Esophagus (tissue), 2 donors: ENCODE results near the gene RTKN2. TPM values are rescaled to one million over a fixed set of nuclear protein-coding genes. Genes with fewer than 3 reads are reported as not detected.

Experiments
- H3K27ac ChIP-seq, 2 donors: one replicate each; pipeline ENCODE4 v1.5.1; 2013; ENCODE audit warnings: low read depth in 2 of 2, mild to moderate bottlenecking in 2 of 2, inconsistent platforms in 1 of 2, low read length in 1 of 2, moderate library complexity in 1 of 2
- H3K27me3 ChIP-seq, 2 donors: one replicate each; pipeline ENCODE4 v1.6.1; 2013; ENCODE audit warnings: low read length in 2 of 2, control low read depth in 1 of 2, mild to moderate bottlenecking in 1 of 2; ENCODE audit not compliant: insufficient read depth in 2 of 2, control insufficient read depth in 1 of 2
- H3K36me3 ChIP-seq, 2 donors: one replicate each; pipeline ENCODE4 v1.6.1; 2013; ENCODE audit warnings: low read length in 1 of 2; ENCODE audit not compliant: control insufficient read depth in 2 of 2, insufficient read depth in 2 of 2
- H3K4me1 ChIP-seq, 2 donors: one replicate each; pipeline ENCODE4 v1.6.1; 2013; ENCODE audit warnings: low read length in 1 of 2; ENCODE audit not compliant: control insufficient read depth in 2 of 2, insufficient read depth in 2 of 2
- H3K4me3 ChIP-seq, 2 donors: one replicate each; pipeline ENCODE4 v1.5.1; 2013; ENCODE audit warnings: low read length in 2 of 2, mild to moderate bottlenecking in 2 of 2, low read depth in 1 of 2, moderate library complexity in 1 of 2
- H3K9me3 ChIP-seq, 2 donors: one replicate each; pipeline ENCODE4 v1.6.1; 2013; ENCODE audit warnings: mild to moderate bottlenecking in 2 of 2, low read depth in 1 of 2, low read length in 1 of 2, moderate library complexity in 1 of 2; ENCODE audit not compliant: control insufficient read depth in 2 of 2, insufficient read depth in 1 of 2
- WGBS, 2 donors: extraction: QIAGEN DNeasy Blood & Tissue Kit; methylation state at CpG; one replicate each; pipeline ENCODE4 v1.1.7; 2013; 5-methylcytosine and 5-hydroxymethylcytosine counted together
- polyA plus RNA-seq, 2 donors: library from polyadenylated mRNA; stranded (reverse); fragments of 200-250 nt; gene quantifications; one replicate each; pipeline ENCODE4 v1.2.3, GENCODE V29; 2013
- donor health status: healthy with polysubstance abuse.
- donor health status: Bipolar disorder and iron deficiency.

RTKN2 gene
- polyA plus RNA-seq, 2 donors = 7.3 to 7.8 TPM

GRCh38 chr10:62155054-62155680 is 113.5 kb downstream of the RTKN2 start:
- no peaks in the 10 kb centered on the region for H3K27me3 ChIP-seq
- WGBS, 2 donors = 88% methylated on average over 7 of the region's 7 CpGs
- no peaks in the 10 kb centered on the region for H3K4me1 ChIP-seq
- H3K9me3 ChIP-seq = no peaks in the 10 kb centered on the region
- H3K27ac ChIP-seq = no peak overlapping the region
- no peak overlapping the region for H3K4me3 ChIP-seq
- H3K36me3 ChIP-seq = no peaks in the 10 kb centered on the region

- Histone ChIP-seq H3K27ac (no peak overlapping the region), H3K4me3 (no peak overlapping the region), H3K36me3 (no peaks in the 10 kb centered on the region), H3K4me1 (no peaks in the 10 kb centered on the region), H3K27me3 (no peaks in the 10 kb centered on the region), H3K9me3 (no peaks in the 10 kb centered on the region)
- WGBS, 2 donors = 82 to 94% methylated on average over 2 of the region's 2 CpGs
Observed at GRCh38 chr10:62154231-62154630, 114.4 kb downstream of the RTKN2 start.

GRCh38 chr10:62153191-62153590 is 115.5 kb downstream of the RTKN2 start:
- WGBS, 2 donors = 84 to 91% methylated on average over 1 of the region's 1 CpG

GRCh38 chr10:62149621-62150020 is 119.0 kb downstream of the RTKN2 start:
- Histone ChIP-seq H3K4me1 (no peaks in the 10 kb centered on the region), H3K36me3 (no peaks in the 10 kb centered on the region), H3K27ac (no peak overlapping the region), H3K4me3 (no peak overlapping the region), H3K27me3 (no peaks in the 10 kb centered on the region), H3K9me3 (no peaks in the 10 kb centered on the region)

More at GRCh38 chr10:62153191-62153590, 115.5 kb downstream of the RTKN2 start:
- H3K4me3 ChIP-seq = no peak overlapping the region
- H3K9me3 ChIP-seq = no peaks in the 10 kb centered on the region
- H3K36me3 ChIP-seq = no peaks in the 10 kb centered on the region
- H3K4me1 ChIP-seq = no peaks in the 10 kb centered on the region
- no peaks in the 10 kb centered on the region for H3K27me3 ChIP-seq
- H3K27ac ChIP-seq = no peak overlapping the region

GRCh38 chr10:62148155-62148554 is 120.5 kb downstream of the RTKN2 start:
- H3K4me1 ChIP-seq = no peaks in the 10 kb centered on the region
- H3K36me3 ChIP-seq = no peaks in the 10 kb centered on the region
- H3K27me3 ChIP-seq = no peaks in the 10 kb centered on the region
- H3K9me3 ChIP-seq = no peaks in the 10 kb centered on the region
- WGBS, 2 donors = 78 to 89% methylated on average over 3 of the region's 3 CpGs
- H3K27ac ChIP-seq = no peak overlapping the region
- no peak overlapping the region for H3K4me3 ChIP-seq

GRCh38 chr10:62147425-62147824 is 121.2 kb downstream of the RTKN2 start:
- whole genome bisulfite sequencing, 2 donors = 97% methylated on average over 4 of the region's 4 CpGs

GRCh38 chr10:62136931-62137330 is 131.7 kb downstream of the RTKN2 start:
- H3K9me3 ChIP-seq = no peaks in the 10 kb centered on the region
- WGBS, 2 donors = 65 to 74% methylated on average over 3 of the region's 3 CpGs
- no peak overlapping the region for H3K27ac ChIP-seq
- no peak overlapping the region for H3K4me3 ChIP-seq
- no peaks in the 10 kb centered on the region for H3K27me3 ChIP-seq
- H3K36me3 ChIP-seq = no peaks in the 10 kb centered on the region
- H3K4me1 ChIP-seq = no peaks in the 10 kb centered on the region

More at GRCh38 chr10:62147425-62147824, 121.2 kb downstream of the RTKN2 start:
- no peak overlapping the region for H3K27ac ChIP-seq
- no peak overlapping the region for H3K4me3 ChIP-seq
- no peaks in the 10 kb centered on the region for H3K27me3 ChIP-seq
- no peaks in the 10 kb centered on the region for H3K4me1 ChIP-seq
- no peaks in the 10 kb centered on the region for H3K36me3 ChIP-seq
- no peaks in the 10 kb centered on the region for H3K9me3 ChIP-seq

- Histone ChIP-seq H3K4me3 (no peak overlapping the region), H3K4me1 (no peaks in the 10 kb centered on the region), H3K27me3 (no peaks in the 10 kb centered on the region), H3K36me3 (no peaks in the 10 kb centered on the region), H3K27ac (no peak overlapping the region), H3K9me3 (no peaks in the 10 kb centered on the region)
Observed at GRCh38 chr10:62133618-62134017, 135.0 kb downstream of the RTKN2 start.

Other genes starting within 250 kb of the RTKN2 start
- gene ZNF365, start 105.5 kb upstream of the RTKN2 start, polyA plus RNA-seq = 10 to 100 TPM in 1 of 2 donors, 1 to 10 TPM in 1; 4.4 to 14.0 TPM